ENCODE data around the gene KIF13A.

The KIF13A gene

GRCh38 chr6:17968876-17969275 is 18.6 kb downstream of the KIF13A start:
- no peaks in the 10 kb centered on the region for H3K79me2 ChIP-seq (ENCODE audit: low read length)
- H3K4me3 ChIP-seq (ENCODE audit: low read length) = no peak overlapping the region
- no peak overlapping the region for H3K27ac ChIP-seq (ENCODE audit: low read length)
- no peaks in the 10 kb centered on the region for H3K9me3 ChIP-seq (ENCODE audit: insufficient read depth, low read length)
- no peaks in the 10 kb centered on the region for H3K27me3 ChIP-seq (ENCODE audit: low read depth, low read length)
- H2AFZ ChIP-seq (ENCODE audit: low read depth, low read length) = no peak overlapping the region
- no peaks in the 10 kb centered on the region for H3K36me3 ChIP-seq (replicated peaks; ENCODE audit: low read depth, low read length)
- no peaks in the 10 kb centered on the region for H4K20me1 ChIP-seq (ENCODE audit: insufficient read depth, low read length)
- no peak for TF ChIP-seq EZH2phosphoT487 (IDR thresholded peaks at IDR 0.05; ENCODE audit: low read depth)
- TF ChIP-seq, protein P1, sequence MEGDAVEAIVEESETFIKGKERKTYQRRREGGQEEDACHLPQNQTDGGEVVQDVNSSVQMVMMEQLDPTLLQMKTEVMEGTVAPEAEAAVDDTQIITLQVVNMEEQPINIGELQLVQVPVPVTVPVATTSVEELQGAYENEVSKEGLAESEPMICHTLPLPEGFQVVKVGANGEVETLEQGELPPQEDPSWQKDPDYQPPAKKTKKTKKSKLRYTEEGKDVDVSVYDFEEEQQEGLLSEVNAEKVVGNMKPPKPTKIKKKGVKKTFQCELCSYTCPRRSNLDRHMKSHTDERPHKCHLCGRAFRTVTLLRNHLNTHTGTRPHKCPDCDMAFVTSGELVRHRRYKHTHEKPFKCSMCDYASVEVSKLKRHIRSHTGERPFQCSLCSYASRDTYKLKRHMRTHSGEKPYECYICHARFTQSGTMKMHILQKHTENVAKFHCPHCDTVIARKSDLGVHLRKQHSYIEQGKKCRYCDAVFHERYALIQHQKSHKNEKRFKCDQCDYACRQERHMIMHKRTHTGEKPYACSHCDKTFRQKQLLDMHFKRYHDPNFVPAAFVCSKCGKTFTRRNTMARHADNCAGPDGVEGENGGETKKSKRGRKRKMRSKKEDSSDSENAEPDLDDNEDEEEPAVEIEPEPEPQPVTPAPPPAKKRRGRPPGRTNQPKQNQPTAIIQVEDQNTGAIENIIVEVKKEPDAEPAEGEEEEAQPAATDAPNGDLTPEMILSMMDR (IDR thresholded peaks at IDR 0.05; ENCODE audit: low read depth, low read length) = no peak
- H3K4me2 ChIP-seq (ENCODE audit: low read length) = no peak overlapping the region
- H3K4me1 ChIP-seq (ENCODE audit: low read length) = no peaks in the 10 kb centered on the region
- H3K9ac ChIP-seq (ENCODE audit: low read length) = no peak overlapping the region

- H3K36me3 ChIP-seq (replicated peaks; ENCODE audit: low read depth, low read length) = no peaks in the 10 kb centered on the region
- no peak overlapping the region for H2AFZ ChIP-seq (ENCODE audit: low read depth, low read length)
- no peaks in the 10 kb centered on the region for H4K20me1 ChIP-seq (ENCODE audit: insufficient read depth, low read length)
- no peak overlapping the region for H3K9ac ChIP-seq (ENCODE audit: low read length)
- no peaks in the 10 kb centered on the region for H3K9me3 ChIP-seq (ENCODE audit: insufficient read depth, low read length)
- no peak overlapping the region for H3K27ac ChIP-seq (ENCODE audit: low read length)
- no peak overlapping the region for H3K4me3 ChIP-seq (ENCODE audit: low read length)
- H3K4me1 ChIP-seq (ENCODE audit: low read length) = no peaks in the 10 kb centered on the region
- H3K4me2 ChIP-seq (ENCODE audit: low read length) = no peak overlapping the region
- H3K27me3 ChIP-seq (ENCODE audit: low read depth, low read length) = no peaks in the 10 kb centered on the region
- TF ChIP-seq, protein P1 (IDR thresholded peaks at IDR 0.05; ENCODE audit: low read depth, low read length) = no peak
- no peak for TF ChIP-seq EZH2phosphoT487 (IDR thresholded peaks at IDR 0.05; ENCODE audit: low read depth)
- H3K79me2 ChIP-seq (ENCODE audit: low read length) = no peaks in the 10 kb centered on the region
Observed at GRCh38 chr6:17967668-17968518, 19.5 kb downstream of the KIF13A start.

DNA sequence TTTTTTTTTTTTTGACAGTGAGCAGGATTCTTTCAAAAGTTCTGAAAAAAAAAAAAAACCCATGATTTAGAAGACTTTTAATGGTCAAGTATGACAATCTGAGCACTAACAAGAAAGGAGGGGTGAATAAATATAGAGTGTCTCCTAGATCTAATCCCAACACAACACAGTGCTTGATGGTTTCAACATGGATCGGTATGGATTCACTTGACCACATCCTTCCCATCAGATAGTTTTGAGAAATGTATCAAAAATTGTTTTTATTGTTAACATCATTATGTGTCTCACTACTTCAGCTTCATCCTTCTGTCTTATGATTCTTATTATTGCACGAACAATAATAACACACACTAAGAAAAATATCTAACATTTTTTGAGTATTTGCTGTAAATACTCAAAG is 21.0 kb downstream of the KIF13A start:
- no peaks in the 10 kb centered on the region for H3K4me1 ChIP-seq (ENCODE audit: low read length)

GRCh38 chr6:17965397-17965796 is 22.0 kb downstream of the KIF13A start:
- Histone ChIP-seq H2AFZ (ENCODE audit: low read depth, low read length) (no peak overlapping the region), H3K36me3 (replicated peaks; ENCODE audit: low read depth, low read length) (no peaks in the 10 kb centered on the region), H4K20me1 (ENCODE audit: insufficient read depth, low read length) (no peaks in the 10 kb centered on the region), H3K4me1 (ENCODE audit: low read length) (no peaks in the 10 kb centered on the region), H3K4me3 (ENCODE audit: low read length) (no peak overlapping the region), H3K27me3 (ENCODE audit: low read depth, low read length) (no peaks in the 10 kb centered on the region), H3K4me2 (ENCODE audit: low read length) (no peak overlapping the region), H3K9ac (ENCODE audit: low read length) (no peak overlapping the region), H3K9me3 (ENCODE audit: insufficient read depth, low read length) (no peaks in the 10 kb centered on the region), H3K27ac (ENCODE audit: low read length) (no peak overlapping the region), H3K79me2 (ENCODE audit: low read length) (no peaks in the 10 kb centered on the region)
- no peak for TF ChIP-seq EZH2phosphoT487 (IDR thresholded peaks at IDR 0.05; ENCODE audit: low read depth)
- TF ChIP-seq, protein P1 (IDR thresholded peaks at IDR 0.05; ENCODE audit: low read depth, low read length) = no peak

More for the DNA sequence above, 21.0 kb downstream of the KIF13A start:
- no peaks in the 10 kb centered on the region for H3K27me3 ChIP-seq (ENCODE audit: low read depth, low read length)
- no peaks in the 10 kb centered on the region for H3K79me2 ChIP-seq (ENCODE audit: low read length)
- no peak overlapping the region for H2AFZ ChIP-seq (ENCODE audit: low read depth, low read length)
- no peak overlapping the region for H3K9ac ChIP-seq (ENCODE audit: low read length)
- no peak overlapping the region for H3K4me2 ChIP-seq (ENCODE audit: low read length)
- H4K20me1 ChIP-seq (ENCODE audit: insufficient read depth, low read length) = no peaks in the 10 kb centered on the region
- H3K9me3 ChIP-seq (ENCODE audit: insufficient read depth, low read length) = no peaks in the 10 kb centered on the region
- no peak overlapping the region for H3K27ac ChIP-seq (ENCODE audit: low read length)
- TF ChIP-seq, protein P1 (IDR thresholded peaks at IDR 0.05; ENCODE audit: low read depth, low read length) = no peak
- no peak for TF ChIP-seq EZH2phosphoT487 (IDR thresholded peaks at IDR 0.05; ENCODE audit: low read depth)
- H3K36me3 ChIP-seq (replicated peaks; ENCODE audit: low read depth, low read length) = no peaks in the 10 kb centered on the region
- H3K4me3 ChIP-seq (ENCODE audit: low read length) = no peak overlapping the region
